ENCODE measurements around the gene LTBP4.

DNA sequence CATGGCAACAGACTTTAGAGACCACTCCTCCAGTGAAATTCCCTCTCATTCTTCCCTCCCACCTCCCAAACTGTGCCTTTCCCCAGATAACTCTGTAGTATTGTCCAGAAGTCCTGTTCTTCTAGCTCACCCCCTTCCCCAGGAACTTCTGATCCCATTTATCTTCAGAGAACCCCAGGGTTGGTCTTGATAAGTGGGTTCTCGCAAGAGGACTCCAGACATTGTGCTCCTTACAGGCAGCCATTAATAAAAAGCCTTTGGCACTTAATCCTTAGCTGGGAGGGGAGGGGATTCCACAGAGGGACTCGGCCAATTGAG lies 1.9 kb downstream of the LTBP4 start:
- TF ChIP-seq, protein P1, sequence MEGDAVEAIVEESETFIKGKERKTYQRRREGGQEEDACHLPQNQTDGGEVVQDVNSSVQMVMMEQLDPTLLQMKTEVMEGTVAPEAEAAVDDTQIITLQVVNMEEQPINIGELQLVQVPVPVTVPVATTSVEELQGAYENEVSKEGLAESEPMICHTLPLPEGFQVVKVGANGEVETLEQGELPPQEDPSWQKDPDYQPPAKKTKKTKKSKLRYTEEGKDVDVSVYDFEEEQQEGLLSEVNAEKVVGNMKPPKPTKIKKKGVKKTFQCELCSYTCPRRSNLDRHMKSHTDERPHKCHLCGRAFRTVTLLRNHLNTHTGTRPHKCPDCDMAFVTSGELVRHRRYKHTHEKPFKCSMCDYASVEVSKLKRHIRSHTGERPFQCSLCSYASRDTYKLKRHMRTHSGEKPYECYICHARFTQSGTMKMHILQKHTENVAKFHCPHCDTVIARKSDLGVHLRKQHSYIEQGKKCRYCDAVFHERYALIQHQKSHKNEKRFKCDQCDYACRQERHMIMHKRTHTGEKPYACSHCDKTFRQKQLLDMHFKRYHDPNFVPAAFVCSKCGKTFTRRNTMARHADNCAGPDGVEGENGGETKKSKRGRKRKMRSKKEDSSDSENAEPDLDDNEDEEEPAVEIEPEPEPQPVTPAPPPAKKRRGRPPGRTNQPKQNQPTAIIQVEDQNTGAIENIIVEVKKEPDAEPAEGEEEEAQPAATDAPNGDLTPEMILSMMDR (IDR thresholded peaks at IDR 0.05; ENCODE audit: low read depth, low read length, poor library complexity, severe bottlenecking), result no peak
- TF ChIP-seq EZH2phosphoT487 (IDR thresholded peaks at IDR 0.05; ENCODE audit: borderline replicate concordance, low read length), result no peak
